Left cardiac atrium (tissue), 4 donors: Measurements from ENCODE around the gene COPG1. TPM values are rescaled to one million over a fixed set of nuclear protein-coding genes. Genes with fewer than 3 reads are reported as not detected.
A peak's percentile ranks its signal among the peaks of the same experiment; 100 is the strongest.
"Not testable (repeated sequence)": the region's sequence is repeated elsewhere in the genome, so short reads cannot be mapped to it uniquely, and the experiment has no call there.

Source experiments
- ATAC-seq, 2 donors: fragments of 200-7000 bp; cut with Tn5 transposase; one replicate each; pipeline ENCODE4 v1.9.1; 2020; ENCODE audit warnings: mild to moderate bottlenecking in 2 of 2, moderate library complexity in 2 of 2
- DNase-seq: peaks from one replicate; pipeline ENCODE4 v3.0.0-alpha.2; 2020
- intact Hi-C, 2 donors: fragments of 100-400 bp; cut with DNase I; formaldehyde crosslinking; loops; one replicate each; pipeline versions ENCODE4 v1.14.1 to v1.15.1; 2022 to 2023
- total RNA-seq, 2 donors: library from RNA; stranded (reverse); fragmentation: NEBNext Ultra II Directional; extraction: Animal tissue kit (Norgen Biotek cat#: 25700); gene quantifications; one replicate each; pipeline ENCODE4 v1.2.1, GENCODE V29; 2021
- donor health status: DM: no; HTN: yes; CAD: no.
- donor health status: DM: no; HTN: yes; CAD: no; lungs with severe emphysema.
- donor health status: DM: yes; HTN: yes; CAD: no.
- donor health status: Dilated cardiomyopathy.

COPG1 gene
- total RNA-seq, 2 donors from 2014 or later = 109 to 149 TPM

GRCh38 chr3:129238945-129239705 is 10.3 kb upstream of the COPG1 start:
- ATAC-seq (peak; percentile 65 to 68), DNase-seq (peak; percentile 30)
- intact Hi-C loops = no loop called here

DNA sequence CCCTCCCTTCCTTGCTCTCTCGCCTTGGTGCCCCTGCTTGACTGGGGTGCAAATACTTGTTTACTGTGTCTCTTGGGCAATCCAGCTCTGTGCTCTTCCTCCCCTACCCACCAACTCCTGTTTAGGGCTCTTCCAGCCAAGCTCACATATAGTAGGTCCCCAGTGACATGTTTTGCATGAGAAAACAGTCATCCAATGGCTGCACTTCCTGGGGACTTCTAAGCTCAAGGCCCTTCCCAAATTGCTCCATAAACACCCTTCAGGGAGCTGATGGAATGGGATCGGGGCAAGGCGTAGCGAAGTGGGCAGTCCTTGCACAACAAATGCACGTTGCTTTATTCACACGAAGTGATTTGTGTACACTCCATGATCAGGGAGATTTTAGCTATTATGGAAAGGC is 9.4 kb upstream of the COPG1 start:
- no peak for DNase-seq
- intact Hi-C loops = loop anchor here in 1 of 2 donors (10.0 kb wide), 1 partner anchor 185 kb away; no protein-coding TSS in a partner anchor
- no peak for ATAC-seq

DNA sequence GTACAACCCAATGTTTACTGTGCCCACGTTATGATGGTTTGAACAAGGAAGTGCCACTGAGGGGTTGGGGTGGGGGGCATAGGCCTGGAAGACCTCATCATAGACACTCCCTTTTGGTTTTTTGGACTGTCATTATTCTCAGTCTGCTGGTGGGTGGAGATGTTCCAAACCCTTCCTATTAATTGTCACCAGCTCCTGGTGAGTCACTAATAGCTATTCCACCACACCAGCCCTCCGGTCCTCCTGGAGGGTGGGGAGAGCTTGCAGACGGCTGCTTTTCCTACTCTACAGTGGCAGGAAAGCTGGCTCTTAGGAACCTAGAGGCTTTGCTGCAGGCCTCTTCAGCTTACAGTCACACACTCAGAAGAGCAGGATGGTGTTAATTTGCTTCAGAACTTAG is 9.0 kb upstream of the COPG1 start:
- intact Hi-C loops = loop anchor here in 1 of 2 donors (10.0 kb wide), 1 partner anchor 186 kb away; no protein-coding TSS in a partner anchor
- ATAC-seq (peak in 1 of 2 donors; percentile 61), DNase-seq (no peak)

DNA sequence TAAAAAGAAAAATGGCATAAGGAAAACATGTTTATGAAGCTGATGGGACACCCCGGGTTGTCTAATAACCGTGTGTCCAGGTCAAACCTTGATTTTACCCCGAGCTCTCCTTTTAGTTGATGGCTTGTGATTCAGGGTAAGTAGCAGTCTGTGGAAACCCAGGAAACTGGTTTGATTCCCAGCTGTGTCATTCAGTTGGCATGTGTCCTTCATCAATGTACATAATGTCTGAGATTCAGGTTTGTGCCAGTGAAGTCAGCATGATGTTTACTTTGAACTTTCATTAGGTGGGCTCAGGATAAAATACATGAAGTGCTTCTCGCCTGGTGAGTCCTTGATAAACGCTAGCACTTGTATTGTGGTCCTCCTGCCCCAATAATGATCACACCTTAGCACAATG is 4.3 kb upstream of the COPG1 start:
- DNase-seq (no peak), ATAC-seq (no peak)
- intact Hi-C loops = loop anchor here in 1 of 2 donors (5.0 to 10.0 kb wide), 2 partner anchors 63 to 190 kb away; partner anchors contain the start of gene CNBP

GRCh38 chr3:129245641-129246306 is 3.6 kb upstream of the COPG1 start:
- intact Hi-C loops = loop anchor here in 1 of 2 donors (2.0 to 10.0 kb wide), 3 partner anchors 63 to 275 kb away; partner anchors contain the start of gene CNBP
- ATAC-seq = peak; percentile 82 to 86
- DNase-seq = peak; percentile 86

DNA sequence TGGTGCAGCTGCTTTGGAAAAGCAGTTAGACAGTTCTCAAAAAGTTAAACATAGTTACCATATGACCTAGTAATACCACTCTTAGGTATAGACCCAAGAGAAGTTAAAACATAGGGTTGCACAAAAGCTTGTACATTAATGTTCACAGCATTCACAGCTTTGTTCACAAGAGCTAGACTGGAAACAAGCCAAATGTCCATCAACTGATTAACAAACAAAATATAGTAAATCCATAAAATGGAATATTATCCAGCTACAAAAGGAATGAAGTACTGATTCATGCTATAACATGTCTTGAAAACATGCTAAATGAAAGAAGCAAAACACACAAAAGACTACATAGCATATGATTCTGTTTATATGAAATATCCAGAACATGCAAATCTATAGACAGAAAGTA is 2.8 kb upstream of the COPG1 start:
- intact Hi-C loops = loop anchor here in 1 of 2 donors (2.0 to 10.0 kb wide), 3 partner anchors 64 to 276 kb away; partner anchors contain the start of gene CNBP
- DNase-seq (no peak), ATAC-seq (no peak)

GRCh38 chr3:129248286-129248979 is 973 bp upstream of the COPG1 start:
- DNase-seq = no peak
- no peak for ATAC-seq
- intact Hi-C loops = loop anchor here in 1 of 2 donors (5.0 to 10.0 kb wide), 2 partner anchors 66 to 194 kb away; partner anchors contain the start of gene CNBP

DNA sequence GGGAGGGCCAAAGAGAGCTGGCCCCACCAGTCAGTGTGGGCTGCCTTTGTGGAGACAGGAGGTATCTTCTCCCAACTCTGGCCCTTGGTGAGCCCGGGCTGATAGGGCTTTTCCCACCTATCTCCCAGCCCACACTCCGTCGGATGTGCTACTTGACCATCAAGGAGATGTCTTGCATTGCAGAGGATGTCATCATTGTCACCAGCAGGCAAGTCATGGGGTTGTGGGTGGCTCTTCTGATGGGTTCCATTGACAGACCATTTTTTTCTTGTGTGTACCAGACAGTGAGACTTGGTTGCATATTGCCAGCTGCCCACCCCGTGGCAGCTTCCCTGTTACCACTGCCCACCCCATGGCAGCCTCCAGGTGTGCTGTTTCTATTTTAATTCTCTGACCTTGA is 3.3 kb downstream of the COPG1 start:
- intact Hi-C loops = no loop called here

GRCh38 chr3:129254536-129255230 is 5.3 kb downstream of the COPG1 start:
- ATAC-seq = no peak
- no peak for DNase-seq
- intact Hi-C loops = no loop called here

More for the DNA sequence above, 3.3 kb downstream of the COPG1 start:
- no peak for ATAC-seq
- no peak for DNase-seq

DNA sequence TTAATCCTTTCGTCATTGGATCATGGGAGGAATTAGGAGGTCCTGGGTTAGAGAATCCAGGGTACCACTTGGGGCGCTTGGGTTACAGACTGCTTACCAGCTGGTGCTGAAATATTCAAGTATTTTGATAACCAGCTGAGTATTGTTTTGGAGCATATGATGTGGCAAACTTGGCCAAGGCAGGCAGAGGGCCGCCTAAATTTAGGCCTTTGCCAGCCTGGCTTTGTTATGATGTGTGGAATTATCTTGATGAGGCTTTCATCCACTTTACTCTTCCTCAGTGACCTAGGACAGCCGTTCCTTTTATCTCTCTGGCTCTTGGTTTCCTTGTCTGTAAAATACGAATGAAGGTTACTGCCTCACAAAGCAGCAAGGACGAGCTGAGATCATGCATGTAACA is 6.9 kb downstream of the COPG1 start:
- intact Hi-C loops = no loop called here
- DNase-seq = no peak
- peak in 1 of 2 donors; percentile 25 for ATAC-seq

DNA sequence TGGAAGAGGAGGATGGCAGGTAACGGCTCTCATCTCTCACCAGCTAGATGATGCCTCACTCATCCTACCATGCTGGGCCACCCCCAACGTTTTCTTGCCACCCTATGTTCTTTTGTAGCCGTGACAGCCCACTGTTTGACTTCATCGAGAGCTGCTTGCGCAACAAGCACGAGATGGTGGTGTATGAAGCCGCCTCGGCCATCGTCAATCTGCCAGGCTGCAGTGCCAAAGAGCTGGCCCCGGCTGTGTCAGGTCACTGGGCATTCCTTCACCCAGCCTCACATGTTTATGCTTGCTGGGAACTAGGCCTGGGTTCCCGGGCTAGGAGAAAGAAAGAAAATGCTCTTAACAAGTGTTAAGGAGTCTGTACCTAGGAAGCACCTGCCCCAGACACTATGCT is 8.2 kb downstream of the COPG1 start:
- DNase-seq = no peak
- intact Hi-C loops = no loop called here
- ATAC-seq = peak in 1 of 2 donors; percentile 53

- DNase-seq = no peak
- intact Hi-C loops = no loop called here
- no peak for ATAC-seq
Measured at GRCh38 chr3:129259612-129260477, 10.4 kb downstream of the COPG1 start.

- ATAC-seq (no peak), DNase-seq (no peak)
- intact Hi-C loops = no loop called here
Measured at GRCh38 chr3:129260606-129261005, 11.2 kb downstream of the COPG1 start.

- DNase-seq (no peak), ATAC-seq (no peak)
- intact Hi-C loops = no loop called here
Measured at GRCh38 chr3:129261894-129262293, 12.5 kb downstream of the COPG1 start.

DNA sequence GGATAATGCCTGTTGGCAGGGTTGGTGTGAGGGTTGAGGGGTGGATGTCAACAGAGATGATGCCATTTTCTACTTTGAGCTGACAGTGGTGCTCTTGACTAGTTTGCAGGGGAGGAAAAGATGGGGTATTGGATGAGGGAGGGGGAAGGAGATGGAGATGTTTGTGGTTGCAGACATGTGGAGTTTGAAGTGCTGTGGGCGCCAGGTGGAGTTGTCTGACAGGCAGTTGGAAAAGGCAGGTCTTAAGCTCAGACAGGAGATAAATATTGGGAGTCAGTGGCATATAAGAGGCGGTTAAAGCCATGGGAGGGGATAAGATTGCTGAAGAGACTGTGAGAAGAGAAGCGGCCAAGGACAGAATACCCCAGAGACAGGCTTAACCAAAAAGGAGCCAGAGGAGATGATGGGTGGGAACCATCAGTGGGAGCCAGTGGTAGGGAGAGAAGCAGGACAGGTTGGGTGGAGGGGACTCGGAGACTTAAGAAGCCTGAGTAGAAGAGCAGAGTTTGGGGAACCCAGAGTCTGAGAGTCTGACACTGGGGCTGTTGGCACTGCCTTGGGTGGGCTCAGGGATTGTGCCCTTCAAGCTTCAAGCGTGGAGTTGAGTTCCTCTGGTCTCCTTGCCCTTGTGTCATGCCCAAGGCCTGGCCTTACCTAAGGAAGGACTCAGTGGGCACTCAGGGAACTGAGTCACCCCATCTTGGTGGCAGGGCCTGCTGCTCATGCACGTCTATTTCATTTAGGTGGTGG is 13.9 kb downstream of the COPG1 start:
- intact Hi-C loops = no loop called here
- ATAC-seq = no peak
- DNase-seq = no peak

DNA sequence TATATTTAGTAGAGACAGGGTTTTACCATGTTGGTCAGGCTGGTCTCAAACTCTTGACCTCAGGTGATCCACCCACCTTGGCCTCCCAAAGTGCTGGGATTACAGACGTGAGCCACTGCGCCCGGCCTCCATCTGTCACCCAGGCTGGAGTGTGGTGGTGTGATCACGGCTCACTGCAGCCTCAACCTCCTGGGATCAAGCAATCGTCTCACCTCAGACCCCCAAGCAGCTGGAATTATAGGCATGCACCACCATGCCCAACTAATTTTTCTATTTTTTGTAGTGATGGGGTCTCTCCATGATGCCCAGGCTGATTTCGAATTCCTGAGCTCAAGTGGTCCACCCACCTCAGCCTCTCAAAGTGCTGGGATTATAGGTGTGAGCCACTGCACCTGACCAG is 15.6 kb downstream of the COPG1 start:
- ATAC-seq, DNase-seq, intact Hi-C loops: not testable (repeated sequence)

DNA sequence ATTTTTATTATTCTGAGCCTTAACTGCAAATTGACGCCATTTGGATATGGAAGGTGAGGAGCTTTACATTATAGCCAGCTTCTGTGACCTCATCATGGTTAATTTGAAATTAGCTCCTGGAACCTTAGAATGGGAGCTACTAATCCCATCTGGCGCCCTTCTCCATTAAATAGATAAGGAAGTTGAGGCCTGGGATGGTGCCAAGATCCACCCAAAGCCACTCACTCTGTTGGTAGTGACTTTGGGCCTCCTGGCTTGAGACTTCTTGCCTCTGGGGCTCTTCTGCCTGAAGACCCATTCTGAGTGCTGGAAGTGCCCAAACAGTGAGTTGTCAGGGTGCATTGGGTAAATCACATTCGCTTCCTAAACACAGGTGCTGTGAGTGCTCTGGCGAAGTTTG is 17.2 kb downstream of the COPG1 start:
- intact Hi-C loops = no loop called here
- DNase-seq (no peak), ATAC-seq (no peak)
